GDM1 (cell line): ENCODE results near the gene CEACAM16.
"Not testable (repeated sequence)": the region's sequence is repeated elsewhere in the genome, so short reads cannot be mapped to it uniquely, and the experiment has no call there.

Source experiments
- DNase-seq: peaks from one replicate; lab custom pipeline; 2025; lab: John Stamatoyannopoulos, UW

The CEACAM16 gene

GRCh38 chr19:44677019-44677811 lies 21.7 kb upstream of the CEACAM16 start:
- no peak for DNase-seq

GRCh38 chr19:44680536-44680935 lies 18.4 kb upstream of the CEACAM16 start:
- DNase-seq: no peak

GRCh38 chr19:44681992-44682790 lies 16.8 kb upstream of the CEACAM16 start:
- DNase-seq: no peak

- DNase-seq: no peak
These were observed 16.1 kb upstream of the CEACAM16 start for GRCh38 chr19:44682807-44683206.

- no peak for DNase-seq
These were observed 15.3 kb upstream of the CEACAM16 start for GRCh38 chr19:44683434-44684210.

GRCh38 chr19:44684396-44684795 lies 14.6 kb upstream of the CEACAM16 start:
- not testable (repeated sequence) for DNase-seq

GRCh38 chr19:44684892-44685863 lies 13.8 kb upstream of the CEACAM16 start:
- DNase-seq: no peak

- DNase-seq: no peak
These were observed 13.1 kb upstream of the CEACAM16 start for GRCh38 chr19:44685877-44686276.

- no peak for DNase-seq
These were observed 12.1 kb upstream of the CEACAM16 start for GRCh38 chr19:44686896-44687295.

- DNase-seq: peak; percentile 29
These were observed 11.1 kb upstream of the CEACAM16 start for GRCh38 chr19:44687888-44688287.

- DNase-seq: peak; percentile 77
These were observed 9.4 kb upstream of the CEACAM16 start for GRCh38 chr19:44689290-44690130.

- DNase-seq: no peak
These were observed 8.9 kb upstream of the CEACAM16 start for GRCh38 chr19:44690131-44690440.

- DNase-seq: no peak
These were observed 6.6 kb upstream of the CEACAM16 start for GRCh38 chr19:44692379-44692721.

- DNase-seq: no peak
These were observed 4.8 kb upstream of the CEACAM16 start for GRCh38 chr19:44694184-44694579.

- DNase-seq: peak; percentile 62
These were observed 1.8 kb upstream of the CEACAM16 start for GRCh38 chr19:44696939-44697669.

GRCh38 chr19:44697670-44698034 lies 1.3 kb upstream of the CEACAM16 start:
- no peak for DNase-seq

GRCh38 chr19:44700547-44700946 lies 1.6 kb downstream of the CEACAM16 start:
- DNase-seq: no peak

GRCh38 chr19:44701228-44701627 lies 2.3 kb downstream of the CEACAM16 start:
- no peak for DNase-seq

GRCh38 chr19:44702551-44703176 lies 3.7 kb downstream of the CEACAM16 start:
- DNase-seq: no peak
